ENCODE results near the gene LRRC70. TPM values are rescaled to one million over a fixed set of nuclear protein-coding genes. Genes with fewer than 3 reads are reported as not detected.
A peak's percentile ranks its signal among the peaks of the same experiment; 100 is the strongest.

The LRRC70 gene
- polyA plus RNA-seq, 1 experiment, result 0.71 TPM

DNA sequence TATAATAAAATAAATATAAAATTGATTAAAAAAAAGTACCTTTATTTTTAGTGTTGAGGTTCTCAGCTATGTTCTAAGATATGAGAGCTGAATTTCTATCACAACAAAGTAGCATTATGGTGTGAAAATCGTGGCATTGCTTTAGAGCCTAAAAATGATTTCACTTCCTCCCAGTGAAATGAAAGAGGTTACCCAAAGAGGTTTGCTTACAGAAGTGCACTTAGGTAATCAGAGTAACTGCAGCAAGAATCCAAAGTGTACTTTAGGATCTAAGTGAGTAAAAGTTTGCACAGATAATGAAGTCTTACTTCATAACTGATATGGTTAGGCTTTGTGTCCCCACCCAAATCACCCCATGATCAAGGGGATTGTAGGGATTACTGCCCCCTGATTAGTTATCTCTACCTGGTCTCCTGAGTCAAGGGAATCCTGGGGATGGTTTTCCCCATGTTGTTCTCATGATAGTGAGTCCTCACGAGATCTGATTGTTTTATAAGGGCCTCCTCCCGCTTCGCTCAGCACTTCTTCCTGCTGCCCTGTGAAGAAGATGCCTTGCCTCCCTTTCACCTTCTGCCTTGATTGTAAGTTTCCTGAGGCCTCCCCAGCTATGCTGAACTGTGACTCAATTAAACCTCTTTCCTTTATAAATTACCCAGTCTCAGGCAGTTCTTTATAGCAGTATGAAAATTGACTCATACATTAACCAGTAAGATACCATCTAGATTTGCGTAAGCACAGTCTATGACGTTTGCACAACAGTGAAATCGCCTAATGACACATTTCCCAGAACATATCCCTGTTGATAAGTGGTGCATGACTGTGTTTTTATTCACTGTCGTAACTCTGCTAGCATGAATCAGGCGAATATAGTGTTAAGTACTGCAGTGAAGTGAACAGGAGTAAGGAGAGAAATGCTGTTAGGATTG, 40.3 kb upstream of the LRRC70 start:
- no peaks in the 10 kb centered on the region for H3K27me3 ChIP-seq (ENCODE audit: control insufficient read depth, insufficient read depth, low read length)
- no peak overlapping the region for H3K27ac ChIP-seq (ENCODE audit: low read depth, low read length)
- H3K4me3 ChIP-seq (ENCODE audit: low read depth, low read length), result no peak overlapping the region
- H3K9me3 ChIP-seq (ENCODE audit: control insufficient read depth, insufficient read depth, low read length), result no peaks in the 10 kb centered on the region
- DNase-seq (ENCODE audit: low read depth, low spot score), result peak; percentile 47
- TF ChIP-seq, protein P1, sequence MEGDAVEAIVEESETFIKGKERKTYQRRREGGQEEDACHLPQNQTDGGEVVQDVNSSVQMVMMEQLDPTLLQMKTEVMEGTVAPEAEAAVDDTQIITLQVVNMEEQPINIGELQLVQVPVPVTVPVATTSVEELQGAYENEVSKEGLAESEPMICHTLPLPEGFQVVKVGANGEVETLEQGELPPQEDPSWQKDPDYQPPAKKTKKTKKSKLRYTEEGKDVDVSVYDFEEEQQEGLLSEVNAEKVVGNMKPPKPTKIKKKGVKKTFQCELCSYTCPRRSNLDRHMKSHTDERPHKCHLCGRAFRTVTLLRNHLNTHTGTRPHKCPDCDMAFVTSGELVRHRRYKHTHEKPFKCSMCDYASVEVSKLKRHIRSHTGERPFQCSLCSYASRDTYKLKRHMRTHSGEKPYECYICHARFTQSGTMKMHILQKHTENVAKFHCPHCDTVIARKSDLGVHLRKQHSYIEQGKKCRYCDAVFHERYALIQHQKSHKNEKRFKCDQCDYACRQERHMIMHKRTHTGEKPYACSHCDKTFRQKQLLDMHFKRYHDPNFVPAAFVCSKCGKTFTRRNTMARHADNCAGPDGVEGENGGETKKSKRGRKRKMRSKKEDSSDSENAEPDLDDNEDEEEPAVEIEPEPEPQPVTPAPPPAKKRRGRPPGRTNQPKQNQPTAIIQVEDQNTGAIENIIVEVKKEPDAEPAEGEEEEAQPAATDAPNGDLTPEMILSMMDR (IDR thresholded peaks at IDR 0.05; ENCODE audit: low read depth, low read length), result no peak
- ChIA-PET POLR2A (no interaction called here), CTCF (interaction anchor here (1.9 kb wide), 1 partner anchor 78 kb away, joined by 8 read pairs; no protein-coding TSS in a partner anchor)

DNA sequence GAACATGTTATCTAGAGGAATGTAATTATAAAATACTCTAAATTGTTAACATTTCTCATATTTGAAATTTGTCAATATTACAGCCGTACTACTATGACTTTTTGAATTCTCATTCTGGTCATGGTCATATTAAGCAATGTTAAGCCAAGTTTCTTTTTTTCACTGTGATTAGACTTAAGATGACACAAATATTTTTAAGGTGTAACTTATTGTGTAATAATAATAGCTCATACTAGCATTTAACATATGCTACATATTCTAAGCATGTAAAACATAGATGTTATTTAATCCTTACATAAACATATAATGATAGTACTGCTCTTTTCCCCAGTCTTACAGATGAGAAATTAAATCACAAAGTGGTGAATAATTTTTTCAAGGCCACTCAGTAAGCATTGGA, 35.9 kb upstream of the LRRC70 start:
- ChIA-PET POLR2A (no interaction called here), CTCF (no interaction called here)
- DNase-seq (ENCODE audit: low read depth, low spot score), result no peak
- TF ChIP-seq, protein P1 (IDR thresholded peaks at IDR 0.05; ENCODE audit: low read depth, low read length), result no peak
- Histone ChIP-seq H3K9me3 (ENCODE audit: control insufficient read depth, insufficient read depth, low read length) (no peaks in the 10 kb centered on the region), H3K27ac (ENCODE audit: low read depth, low read length) (no peak overlapping the region), H3K4me3 (ENCODE audit: low read depth, low read length) (no peak overlapping the region), H3K27me3 (ENCODE audit: control insufficient read depth, insufficient read depth, low read length) (no peaks in the 10 kb centered on the region)

DNA sequence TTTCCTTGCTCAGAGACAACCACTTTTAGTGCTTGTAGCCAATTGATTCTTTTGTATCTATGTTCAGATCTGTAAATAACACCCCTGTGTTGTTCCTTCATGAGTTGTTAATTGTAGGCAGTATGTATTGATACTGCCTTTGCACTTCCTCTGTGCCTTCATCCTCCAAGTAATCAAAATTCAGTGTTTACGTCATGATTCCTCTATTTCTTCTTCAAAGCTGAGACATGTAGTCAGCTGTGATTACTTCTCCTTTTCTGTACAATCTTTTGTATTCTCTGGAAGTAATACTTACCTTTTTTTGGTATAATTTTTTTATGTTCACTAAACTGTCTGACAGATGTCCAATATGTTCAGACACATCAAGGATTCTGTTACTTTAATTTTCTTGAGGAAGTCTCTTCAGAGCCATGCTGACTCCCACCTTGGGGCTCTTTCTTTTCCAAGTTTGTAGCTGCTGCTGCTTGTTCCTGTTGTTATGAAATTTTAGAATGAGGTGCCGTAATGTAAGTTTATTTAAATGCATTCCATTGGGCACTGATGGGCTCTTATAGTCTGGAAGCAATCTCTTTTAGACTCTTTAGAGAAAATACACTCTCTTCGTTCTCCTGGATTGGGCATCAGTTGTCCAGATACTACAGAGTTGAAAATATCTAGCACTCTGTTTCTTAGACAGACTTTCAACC, 30.5 kb upstream of the LRRC70 start:
- no peaks in the 10 kb centered on the region for H3K27me3 ChIP-seq (ENCODE audit: control insufficient read depth, insufficient read depth, low read length)
- H3K27ac ChIP-seq (ENCODE audit: low read depth, low read length), result no peak overlapping the region
- POLR2A ChIA-PET, result interaction anchor here (0.5 kb wide), 1 partner anchor 21 kb away, joined by 3 read pairs; no protein-coding TSS in a partner anchor
- TF ChIP-seq, protein P1 (IDR thresholded peaks at IDR 0.05; ENCODE audit: low read depth, low read length), result no peak
- CTCF ChIA-PET, result interaction anchor here (1.6 kb wide), 1 partner anchor 20 kb away, joined by 4 read pairs; no protein-coding TSS in a partner anchor
- H3K4me3 ChIP-seq (ENCODE audit: low read depth, low read length), result no peak overlapping the region
- DNase-seq (ENCODE audit: low read depth, low spot score), result peak; percentile 4
- no peaks in the 10 kb centered on the region for H3K9me3 ChIP-seq (ENCODE audit: control insufficient read depth, insufficient read depth, low read length)

DNA sequence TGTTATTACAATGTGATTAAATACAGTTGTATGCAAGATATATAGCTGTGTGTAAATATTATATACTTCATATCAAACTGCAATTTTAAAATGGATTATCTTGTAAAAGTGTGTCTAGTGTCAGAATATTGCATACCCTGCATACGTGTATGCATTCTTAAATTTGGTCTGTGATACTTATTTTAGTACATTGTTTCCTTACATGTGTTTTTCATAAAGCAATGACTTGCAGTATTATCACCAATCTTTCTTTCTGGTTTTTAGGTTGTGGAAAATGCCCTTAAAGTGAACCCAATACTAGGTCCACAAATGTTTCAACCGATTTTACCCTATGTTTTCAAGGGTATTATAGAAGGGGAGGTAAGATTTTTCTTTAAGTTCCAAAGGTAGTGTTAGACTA, 28.5 kb upstream of the LRRC70 start:
- POLR2A ChIA-PET, result no interaction called here
- no peak for DNase-seq (ENCODE audit: low read depth, low spot score)
- TF ChIP-seq, protein P1 (IDR thresholded peaks at IDR 0.05; ENCODE audit: low read depth, low read length), result no peak

DNA sequence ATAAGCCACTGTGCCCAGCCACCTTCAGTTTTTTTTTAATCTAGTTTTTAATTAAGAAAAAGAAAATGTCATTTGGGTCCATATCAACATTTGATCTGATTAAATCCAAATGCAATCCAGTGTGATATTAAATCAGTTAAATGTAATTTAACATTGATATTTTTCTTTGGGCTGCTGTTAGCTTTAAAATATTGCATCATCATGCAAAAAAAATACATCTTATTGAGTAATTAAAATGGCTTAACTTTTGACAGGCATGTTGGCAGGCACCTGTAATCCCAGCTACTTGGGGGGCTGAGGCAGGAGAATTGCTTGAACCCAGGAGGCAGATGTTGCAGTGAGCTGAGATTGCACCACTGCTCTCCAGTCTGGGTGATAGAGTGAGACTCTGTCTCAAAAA, 22.7 kb upstream of the LRRC70 start:
- H3K27me3 ChIP-seq (ENCODE audit: control insufficient read depth, insufficient read depth, low read length), result no peaks in the 10 kb centered on the region
- CTCF ChIA-PET, result no interaction called here
- POLR2A ChIA-PET, result no interaction called here

More for the DNA sequence above, 28.5 kb upstream of the LRRC70 start:
- Histone ChIP-seq H3K4me3 (ENCODE audit: low read depth, low read length) (no peak overlapping the region), H3K27ac (ENCODE audit: low read depth, low read length) (no peak overlapping the region), H3K9me3 (ENCODE audit: control insufficient read depth, insufficient read depth, low read length) (no peaks in the 10 kb centered on the region), H3K27me3 (ENCODE audit: control insufficient read depth, insufficient read depth, low read length) (no peaks in the 10 kb centered on the region)
- CTCF ChIA-PET, result no interaction called here

More for the DNA sequence above, 22.7 kb upstream of the LRRC70 start:
- Histone ChIP-seq H3K4me3 (ENCODE audit: low read depth, low read length) (no peak overlapping the region), H3K27ac (ENCODE audit: low read depth, low read length) (no peak overlapping the region), H3K9me3 (ENCODE audit: control insufficient read depth, insufficient read depth, low read length) (no peaks in the 10 kb centered on the region)
- TF ChIP-seq, protein P1 (IDR thresholded peaks at IDR 0.05; ENCODE audit: low read depth, low read length), result no peak
- no peak for DNase-seq (ENCODE audit: low read depth, low spot score)

All from AG04450 (cell line).